NCI-H1417 treated with DMSO at 0.1 percent for 48 hours (cell line): ENCODE results near the gene CST11.
"Not testable (repeated sequence)": the region's sequence is repeated elsewhere in the genome, so short reads cannot be mapped to it uniquely, and the experiment has no call there.

ENCODE experiments used
- DNase-seq: peaks from one replicate; lab custom pipeline; 2025; lab: John Stamatoyannopoulos, UW

CST11 gene, protein sequence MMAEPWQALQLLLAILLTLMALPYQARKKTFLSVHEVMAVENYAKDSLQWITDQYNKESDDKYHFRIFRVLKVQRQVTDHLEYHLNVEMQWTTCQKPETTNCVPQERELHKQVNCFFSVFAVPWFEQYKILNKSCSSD

DNA sequence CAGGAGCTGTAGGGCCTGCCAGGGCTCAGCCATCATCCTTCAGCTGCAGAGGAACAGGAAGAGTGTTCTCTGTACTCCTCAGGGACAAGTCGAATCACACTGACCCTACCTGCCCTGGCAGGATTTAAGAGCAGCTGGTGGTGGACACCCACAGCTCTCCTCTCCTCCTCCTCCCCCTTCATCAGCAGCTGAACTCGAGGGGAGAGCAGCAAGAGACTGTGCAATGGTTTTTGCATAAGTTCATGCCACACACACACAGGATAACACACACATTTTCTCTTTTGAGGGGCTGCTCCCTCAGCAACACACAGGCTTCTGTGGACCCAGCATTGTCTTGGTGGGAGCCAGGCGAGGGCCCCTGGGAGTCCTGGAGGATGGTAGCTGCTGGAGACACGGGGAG lies at the start of gene CST11:
TSS of gene CST11 (minus strand) at position 101 of the 400 bp plus-strand sequence. CDS start at position 36, 65 bp downstream.
- no peak for DNase-seq

DNA sequence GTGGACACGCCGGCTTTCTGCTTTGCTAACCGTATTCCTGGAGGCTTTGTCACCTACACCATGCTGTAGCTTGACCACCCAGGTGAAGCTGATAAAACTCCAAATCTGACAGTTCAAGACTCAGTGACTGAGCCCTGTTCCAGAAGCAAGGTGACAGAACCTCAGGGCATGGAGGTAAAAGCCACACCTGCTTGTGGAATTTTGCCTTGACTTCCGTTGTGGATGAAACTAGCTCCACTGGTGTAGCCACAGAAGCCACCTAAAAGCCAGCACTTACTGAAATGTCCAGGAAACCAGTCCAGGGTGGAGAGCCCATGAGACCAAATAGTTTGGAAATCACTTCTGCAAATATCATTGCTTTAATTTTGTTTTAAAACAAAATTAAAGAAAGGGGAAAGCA lies 49.2 kb upstream of the CST11 start:
- no peak for DNase-seq

DNA sequence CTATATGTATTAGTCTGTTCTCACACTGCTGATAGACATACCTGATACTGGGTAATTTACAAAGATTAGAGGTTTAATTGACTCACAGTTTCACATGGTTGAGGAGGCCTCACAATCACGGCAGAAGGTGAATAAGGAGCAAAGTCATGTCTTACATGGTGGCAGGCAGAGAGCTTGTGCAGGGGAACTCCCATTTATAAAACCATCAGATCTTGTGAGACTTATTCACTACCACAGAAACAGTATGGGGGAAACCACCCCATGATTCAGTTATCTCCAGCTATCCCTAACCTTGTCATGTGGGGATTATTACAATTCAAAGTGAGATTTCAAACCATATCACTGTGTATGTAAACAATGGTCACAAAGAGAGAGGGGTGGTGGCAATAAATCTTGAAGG lies 44.9 kb upstream of the CST11 start:
- DNase-seq = no peak

DNA sequence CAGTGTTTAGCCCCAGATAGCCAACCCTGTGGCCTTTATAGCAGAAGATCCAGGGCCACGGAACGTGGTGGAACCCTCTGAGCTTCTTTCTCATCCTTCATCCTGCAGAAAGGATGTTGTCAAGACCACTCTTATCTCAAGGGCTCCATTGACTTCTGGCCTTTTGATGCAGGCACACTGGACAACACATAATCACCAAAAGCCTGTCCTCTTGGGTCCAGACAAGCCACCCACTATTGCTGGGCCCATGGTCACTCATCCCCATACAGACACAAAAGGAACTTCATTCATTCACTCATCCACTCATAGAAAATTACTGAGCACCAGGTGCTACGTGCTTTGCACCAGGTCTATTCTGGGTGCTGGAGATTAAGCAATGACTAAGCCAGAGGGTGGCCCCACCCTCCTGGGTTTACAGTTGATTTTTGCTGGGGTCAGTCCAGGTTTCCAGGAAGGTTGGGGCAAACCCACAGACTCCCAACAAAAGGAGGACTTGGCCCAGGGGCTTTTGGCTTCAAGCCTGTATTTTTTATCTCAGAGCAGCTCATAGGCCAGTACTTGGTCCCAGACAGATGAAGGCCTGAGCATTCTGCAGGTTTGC lies 40.6 kb upstream of the CST11 start:
- no peak for DNase-seq

DNA sequence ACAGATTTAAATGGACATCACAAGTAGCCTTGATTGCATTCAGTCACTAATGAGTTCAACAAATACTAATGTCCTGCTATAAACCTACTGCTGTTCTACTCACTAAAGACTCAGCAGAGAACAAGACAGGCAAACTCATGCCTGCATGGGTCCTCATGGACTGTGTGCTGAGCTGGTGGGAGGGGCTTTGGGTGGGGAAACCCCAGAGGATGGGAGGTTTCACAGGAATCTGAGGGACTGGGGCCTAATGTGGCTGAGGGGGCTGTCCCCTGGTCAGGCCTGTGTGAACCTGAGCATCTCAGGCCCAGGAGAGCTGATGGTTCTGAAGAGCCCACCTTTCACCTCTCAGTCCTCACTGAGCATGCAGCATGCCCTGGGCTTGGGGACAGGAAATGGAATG lies 39.6 kb upstream of the CST11 start:
- no peak for DNase-seq

DNA sequence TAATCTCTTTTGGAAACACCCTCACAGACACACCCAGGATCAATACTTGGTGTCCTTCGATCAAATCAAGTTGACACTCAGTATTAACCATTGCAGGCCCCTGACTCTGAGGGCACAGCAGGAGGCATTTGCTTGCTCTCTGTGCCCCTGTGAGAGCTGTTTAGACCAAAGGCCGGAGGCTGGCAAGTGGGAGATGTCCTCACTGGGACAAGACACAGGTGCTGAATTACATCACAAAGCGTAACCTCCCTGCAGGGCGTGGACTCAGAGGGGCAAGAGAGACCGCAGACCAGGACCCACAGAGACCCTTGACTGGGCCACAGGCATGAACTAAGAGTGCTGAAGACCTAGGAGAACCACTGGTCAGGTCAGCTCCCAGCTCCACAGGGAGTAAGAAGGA lies 38.1 kb upstream of the CST11 start, which contains the start of gene CST8:
TSS of gene CST8 (plus strand) at position 301 of the 400 bp plus-strand sequence. CDS start 551 bp downstream, outside the sequence.
- no peak for DNase-seq

DNA sequence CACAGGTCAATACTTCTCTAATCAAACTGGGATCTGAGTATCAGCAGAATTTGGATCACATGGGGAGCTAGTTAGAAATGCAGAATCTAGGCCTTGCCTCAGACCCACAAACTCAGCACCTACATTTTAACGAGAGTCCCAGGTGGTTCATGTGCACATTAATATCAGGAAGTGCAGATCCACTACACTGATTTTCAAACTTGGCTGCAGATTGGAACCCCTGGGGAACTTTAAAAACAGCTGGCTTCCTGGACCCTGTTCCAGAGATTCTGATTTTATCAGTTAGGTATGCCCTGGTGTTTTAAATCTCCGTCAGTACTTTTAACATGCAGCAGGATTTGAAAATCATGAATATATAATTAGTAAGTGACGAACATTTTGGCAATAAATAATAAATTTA lies 36.3 kb upstream of the CST11 start:
- DNase-seq = no peak

DNA sequence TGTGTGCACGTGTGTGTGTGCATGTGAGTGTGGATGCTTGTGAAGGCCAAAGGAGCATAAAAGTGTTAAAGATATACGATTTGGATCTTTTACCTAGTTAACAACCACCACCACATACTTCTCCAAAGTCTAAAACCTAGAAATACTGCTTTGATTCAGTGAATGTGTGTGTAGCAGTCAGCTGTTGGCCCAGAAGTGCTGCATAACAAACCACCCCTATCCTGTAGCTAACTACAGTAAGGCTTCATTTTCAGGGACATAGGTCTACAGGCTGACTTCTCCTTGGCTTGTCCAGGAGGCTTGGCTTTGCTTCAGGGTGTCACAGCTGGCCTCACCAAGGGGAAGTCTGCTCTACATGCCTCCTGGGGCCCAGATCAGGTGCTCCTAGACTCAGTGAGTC lies 35.8 kb upstream of the CST11 start:
- DNase-seq = no peak

DNA sequence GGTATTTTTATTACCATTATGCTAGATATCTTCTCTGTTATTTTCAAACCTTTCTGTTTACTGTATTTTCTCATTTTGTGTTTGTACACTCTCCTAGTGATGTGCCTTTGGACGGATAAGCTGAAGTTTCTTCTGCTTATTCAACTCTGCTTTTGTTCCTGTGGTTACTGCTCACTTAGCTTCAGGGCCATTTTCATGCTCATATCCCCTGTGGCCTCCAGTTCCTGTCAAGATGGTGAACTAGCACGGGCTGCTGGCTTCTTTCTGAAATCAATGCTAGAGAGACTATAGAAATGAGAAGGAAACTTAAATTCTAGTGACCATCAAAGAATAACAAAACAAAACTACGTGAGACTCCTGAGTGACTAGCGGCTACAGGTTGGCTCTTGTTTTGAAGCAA lies 31.4 kb upstream of the CST11 start:
- no peak for DNase-seq

DNA sequence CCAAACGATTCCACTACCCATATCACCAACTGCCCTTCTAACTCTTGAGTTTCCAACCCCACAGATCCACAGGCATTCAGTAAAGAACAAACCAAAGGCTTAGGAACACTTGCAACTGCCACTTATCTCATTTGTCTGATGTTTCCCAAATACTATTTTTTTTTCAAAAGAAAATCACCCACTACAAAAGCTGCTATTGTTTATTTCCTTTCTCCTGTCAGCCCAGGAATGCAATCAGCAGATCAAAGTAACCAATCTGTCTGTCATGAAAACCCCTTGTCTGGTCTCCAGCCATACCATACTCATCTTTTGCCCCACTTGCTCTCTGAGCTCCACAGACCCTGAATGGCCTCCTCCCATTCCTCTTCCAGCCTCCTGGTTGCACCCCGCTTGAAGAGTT lies 29.5 kb upstream of the CST11 start:
- no peak for DNase-seq

DNA sequence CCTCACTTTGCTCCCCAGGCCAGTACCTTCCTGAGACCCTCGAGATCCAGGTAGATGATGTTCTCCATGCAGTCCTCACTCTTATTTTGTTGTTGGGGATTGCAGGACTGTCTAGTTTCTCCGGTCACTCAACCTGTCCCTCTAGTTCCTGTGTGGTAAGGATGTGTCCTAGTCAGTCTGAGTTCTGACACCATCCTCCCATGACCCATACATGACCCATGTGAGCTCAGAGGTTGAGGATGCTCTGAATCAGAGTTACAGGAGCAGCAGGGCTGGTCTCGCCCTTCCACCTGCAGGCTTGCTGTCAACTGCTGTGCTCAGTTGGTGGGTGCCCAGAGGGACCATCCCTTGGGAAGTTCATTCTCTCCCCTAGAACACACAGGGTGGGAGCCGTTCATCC lies 26.4 kb upstream of the CST11 start:
- DNase-seq = no peak

DNA sequence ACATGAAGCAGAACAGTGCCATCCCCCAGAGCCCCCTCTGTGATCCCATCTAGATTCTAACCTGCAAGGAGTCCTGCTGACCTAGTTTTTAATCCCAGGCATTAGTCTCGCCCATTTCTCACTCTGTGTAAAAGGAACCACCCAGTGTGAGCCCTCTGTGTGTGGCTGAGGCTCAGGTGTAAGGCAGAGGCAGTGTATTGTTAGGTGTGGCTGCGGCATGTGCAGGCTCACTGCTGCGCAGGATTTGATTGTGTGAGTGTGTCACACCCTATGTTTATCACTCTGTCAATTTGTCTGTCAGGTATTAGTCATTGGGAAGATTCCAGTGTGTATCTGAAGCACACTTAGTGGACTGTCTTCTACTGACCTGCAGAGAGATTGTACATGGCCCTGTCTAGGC lies 24.5 kb upstream of the CST11 start:
- DNase-seq = no peak

DNA sequence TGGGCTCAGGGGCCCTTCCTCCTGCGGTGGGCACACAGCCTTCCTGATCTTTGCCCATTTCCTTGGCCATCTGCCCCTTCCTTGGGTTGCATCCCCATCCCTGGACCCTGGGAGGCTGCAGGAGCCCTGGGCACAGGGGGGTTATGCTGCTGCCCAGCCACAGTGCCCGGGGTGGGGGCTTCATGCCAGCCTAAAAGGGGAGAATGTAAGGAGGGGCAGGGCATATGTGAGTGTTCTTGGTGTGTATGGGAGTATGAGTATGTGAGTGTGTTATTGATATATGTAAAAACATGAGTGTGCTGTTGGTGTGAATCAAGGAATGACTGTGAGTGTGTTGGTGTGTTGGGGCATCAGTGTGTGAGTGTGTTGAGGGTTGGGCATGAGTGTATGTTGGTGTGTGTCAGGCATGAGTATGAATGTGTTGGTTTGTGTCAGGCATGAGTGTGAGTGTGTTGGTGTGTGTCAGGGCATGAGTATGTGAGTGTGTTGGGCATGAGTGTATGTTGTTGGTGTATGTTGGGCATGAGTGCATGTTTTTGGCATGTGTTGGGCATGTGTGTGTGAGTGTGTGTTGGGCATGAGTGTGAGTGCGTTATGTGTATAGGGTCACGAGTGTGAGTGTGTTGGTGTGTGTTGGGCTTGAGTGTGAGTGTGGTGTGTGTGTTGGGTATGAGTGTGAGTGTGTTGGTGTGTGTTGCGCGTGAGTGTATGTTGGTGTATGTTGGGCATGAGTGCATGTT lies 23.5 kb upstream of the CST11 start:
- DNase-seq = no peak

DNA sequence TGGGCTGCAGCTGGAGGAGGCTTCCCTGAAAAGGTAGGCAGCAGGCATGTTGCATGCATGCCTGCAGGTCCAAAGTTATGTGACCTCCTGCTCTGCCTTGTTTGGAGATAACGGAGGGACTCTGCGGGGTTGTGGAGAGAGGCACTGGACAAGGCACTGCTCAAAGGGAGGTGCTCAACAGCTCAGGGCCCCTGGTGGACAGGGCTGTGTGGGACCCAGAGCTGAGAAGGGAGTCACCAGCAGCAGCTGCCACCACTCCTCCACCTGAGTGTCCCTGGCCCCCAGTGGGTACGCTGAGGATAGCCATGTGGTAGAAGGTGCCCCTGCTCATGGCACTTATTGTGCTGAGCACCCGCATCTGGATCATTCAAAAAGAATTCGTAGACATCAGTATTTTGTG lies 22.7 kb upstream of the CST11 start:
- no peak for DNase-seq

DNA sequence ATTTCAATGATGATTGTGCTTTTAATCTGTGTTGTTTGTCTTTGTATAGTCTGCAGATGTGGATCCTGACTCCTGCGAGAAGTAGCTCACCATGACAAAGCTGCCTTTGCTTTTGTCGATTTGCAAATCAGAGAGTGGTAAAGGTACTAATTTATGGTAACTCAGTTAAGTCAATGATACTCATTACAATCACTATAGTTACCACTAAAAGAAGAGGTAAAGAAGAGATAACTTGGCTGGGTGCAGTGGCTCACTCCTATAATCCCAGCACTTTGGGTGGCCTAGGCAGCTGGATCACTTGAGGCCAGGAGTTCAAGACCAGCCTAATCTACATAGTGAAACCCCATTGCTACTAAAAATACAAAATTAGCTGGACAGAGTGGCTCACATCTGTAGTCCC lies 20.6 kb upstream of the CST11 start:
- DNase-seq = not testable (repeated sequence)

DNA sequence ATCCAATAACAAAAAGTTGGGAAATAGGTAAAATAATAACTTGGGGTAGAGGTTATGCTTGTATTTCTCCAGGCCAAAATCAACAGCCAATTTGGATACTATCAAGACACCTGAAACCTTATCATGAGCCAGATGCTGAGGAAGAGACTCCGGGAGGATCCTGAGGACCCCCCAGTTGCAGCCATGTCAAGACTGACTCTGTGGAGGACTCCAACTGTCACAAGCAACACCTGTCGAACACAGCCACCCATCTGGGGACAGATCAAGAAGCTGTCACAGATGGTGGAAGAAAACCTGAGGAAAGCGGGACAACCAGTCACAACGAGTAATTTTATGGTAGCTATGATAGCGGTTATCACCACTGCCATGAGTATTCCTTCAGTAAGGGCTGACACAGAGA lies 19.6 kb upstream of the CST11 start:
- not testable (repeated sequence) for DNase-seq

DNA sequence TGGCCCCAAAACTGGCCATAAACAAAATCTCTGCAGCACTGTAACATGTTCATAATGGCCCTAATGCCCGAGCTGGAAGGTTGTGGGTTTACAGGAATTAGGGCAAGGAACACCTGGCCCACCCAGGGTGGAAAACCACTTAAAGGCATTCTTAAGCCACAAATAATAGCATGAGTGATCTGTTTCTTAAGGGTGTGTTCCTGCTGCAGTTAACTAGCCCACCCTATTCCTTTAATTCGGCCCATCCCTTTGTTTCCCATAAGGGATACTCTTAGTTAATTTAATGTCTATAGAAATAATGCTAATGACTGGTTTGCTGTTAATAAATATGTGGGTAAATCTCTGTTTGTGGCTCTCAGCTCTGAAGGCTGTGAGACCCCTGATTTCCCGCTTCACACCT lies 14.3 kb upstream of the CST11 start:
- not testable (repeated sequence) for DNase-seq

DNA sequence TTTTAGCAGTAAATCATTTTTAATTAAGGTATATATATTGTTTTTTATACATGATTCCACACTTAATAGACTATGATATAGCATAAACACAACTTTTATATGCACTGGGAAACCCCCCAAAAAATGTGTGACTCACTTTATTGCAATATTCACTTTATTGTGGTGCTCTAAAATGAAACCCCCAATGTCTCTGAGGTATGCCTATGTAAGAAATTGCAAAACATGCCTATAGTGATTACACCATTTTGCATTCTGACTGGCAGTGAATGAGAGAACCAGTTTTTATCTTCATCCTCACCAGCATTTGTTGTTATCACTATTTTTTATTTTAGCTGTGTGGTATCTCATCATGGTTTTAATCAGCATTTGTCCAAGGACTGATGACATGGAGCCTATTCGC lies 8.5 kb upstream of the CST11 start:
- no peak for DNase-seq

DNA sequence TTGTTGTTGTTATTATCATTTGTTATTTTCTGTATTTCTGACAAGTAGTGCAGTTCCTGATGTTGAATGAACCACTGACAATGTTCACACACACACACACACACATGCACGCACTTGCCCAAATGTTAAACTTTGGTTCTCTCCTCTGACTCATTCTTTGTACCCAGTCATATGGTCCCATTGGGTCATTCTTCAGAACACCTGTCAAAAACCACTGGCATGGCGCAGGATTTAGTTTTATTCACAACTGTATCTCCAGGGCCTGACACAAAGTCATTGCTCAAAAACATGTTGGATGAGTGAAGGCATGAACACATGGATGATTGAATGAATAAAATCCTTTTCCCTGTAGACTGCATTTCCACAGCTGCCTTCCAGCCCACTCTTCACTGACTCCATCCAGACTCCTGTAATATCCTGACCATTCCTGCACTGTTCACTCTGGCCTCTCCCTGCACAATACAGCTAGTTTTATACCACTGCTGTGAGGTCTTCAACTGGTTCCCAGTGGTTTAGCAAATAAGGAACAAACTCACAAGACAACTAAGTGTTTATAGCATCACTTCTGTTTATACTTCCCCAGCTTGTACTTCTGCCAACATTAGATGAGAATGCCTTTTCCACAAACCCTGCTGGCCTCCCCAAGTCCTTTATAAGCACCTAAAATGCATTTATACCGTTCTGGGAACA lies 6.9 kb upstream of the CST11 start:
- DNase-seq = no peak

DNA sequence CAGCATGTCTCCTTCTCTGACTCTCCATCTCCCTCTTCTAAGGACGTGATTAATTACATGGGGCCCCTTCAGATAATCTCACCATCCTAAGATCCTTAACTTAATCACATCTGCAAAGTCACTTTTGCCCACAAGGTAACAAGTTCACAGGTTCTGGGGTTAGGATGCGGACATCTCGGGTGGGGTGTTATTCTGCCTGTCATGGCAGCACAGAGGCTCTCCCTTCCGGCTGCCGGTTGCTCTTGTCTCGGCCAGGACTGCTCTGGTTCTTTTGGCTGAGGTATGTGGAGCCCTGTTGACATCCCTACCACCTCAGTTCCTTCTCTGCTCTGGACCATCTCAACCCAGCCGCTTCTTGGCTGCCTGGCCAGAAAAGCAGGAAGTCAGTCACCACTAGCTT lies 4.2 kb upstream of the CST11 start:
- no peak for DNase-seq

DNA sequence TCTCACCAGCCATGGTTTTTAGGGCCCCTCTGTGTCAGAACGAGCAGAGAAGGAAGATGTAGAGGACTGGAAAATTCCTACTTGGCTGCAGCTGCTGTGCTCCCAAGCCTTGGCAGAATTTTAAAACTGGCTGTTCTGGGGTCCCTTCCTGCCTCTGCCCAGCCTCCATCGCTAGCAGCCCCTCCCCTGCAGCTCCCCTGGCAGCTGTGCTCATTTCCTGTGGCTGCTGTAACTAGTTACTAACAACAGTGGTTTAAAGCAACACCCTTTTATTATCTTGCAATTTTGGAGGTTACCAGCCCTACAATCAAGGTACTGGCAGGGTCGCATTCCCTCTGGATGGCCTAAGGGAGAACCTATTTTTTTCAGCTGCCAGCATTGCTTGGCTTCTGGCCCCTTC lies 3.7 kb upstream of the CST11 start:
- no peak for DNase-seq

DNA sequence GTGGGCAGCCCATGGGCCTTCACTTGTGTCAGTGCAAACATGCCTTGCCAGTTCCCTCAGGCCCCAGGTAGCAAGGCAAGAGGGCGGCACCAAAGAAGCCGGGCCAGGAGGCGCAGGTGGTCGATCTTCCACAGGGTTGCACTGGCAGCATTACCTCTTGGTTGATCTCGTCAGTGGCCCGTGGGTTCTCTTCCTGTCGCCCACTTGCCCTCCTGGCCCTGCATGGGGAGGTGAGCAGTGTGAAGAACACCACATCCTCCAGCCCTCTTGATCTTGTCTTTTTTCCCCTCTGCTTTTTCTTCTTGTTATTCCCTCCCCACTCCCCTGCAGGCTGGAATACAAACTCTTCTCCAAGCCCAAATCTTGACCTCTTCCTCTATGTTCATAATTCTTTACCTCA lies 3.0 kb upstream of the CST11 start:
- DNase-seq = no peak

DNA sequence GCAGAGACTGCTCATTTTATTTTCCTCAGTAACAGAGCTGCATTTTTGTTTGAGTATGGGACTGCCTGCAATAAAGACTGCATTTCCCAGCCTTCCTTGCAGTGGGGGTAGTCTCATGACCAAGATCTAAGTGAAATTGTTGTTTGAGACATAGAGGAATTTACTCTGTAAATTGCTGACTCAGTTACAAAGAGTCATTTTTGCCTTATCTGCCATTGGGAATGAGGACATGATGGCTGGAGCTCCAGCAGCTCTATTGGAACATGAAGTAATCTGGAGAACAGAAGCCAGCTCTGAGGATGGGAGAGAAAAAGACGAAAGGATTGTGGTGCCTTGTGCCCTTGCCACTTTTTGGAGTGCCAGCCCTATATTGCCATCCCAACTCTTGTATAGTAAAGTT lies 2.1 kb upstream of the CST11 start:
- no peak for DNase-seq
